Mucosa of rectum (tissue), 2 donors: ENCODE measurements around the gene GBP2.

ENCODE experiments used
- H3K27ac ChIP-seq, 2 donors: one replicate each; pipeline ENCODE4 v1.7.0; 2013; ENCODE audit warnings: inconsistent platforms in 2 of 2, low read depth in 2 of 2, low read length in 2 of 2
- H3K27me3 ChIP-seq, 2 donors: one replicate each; pipeline ENCODE4 v1.7.0; 2013; ENCODE audit warnings: low read length in 2 of 2; ENCODE audit not compliant: control insufficient read depth in 2 of 2, insufficient read depth in 2 of 2
- H3K36me3 ChIP-seq, 2 donors: one replicate each; pipeline ENCODE4 v1.7.0; 2013; ENCODE audit warnings: low read length in 2 of 2; ENCODE audit not compliant: control insufficient read depth in 2 of 2, insufficient read depth in 2 of 2
- H3K4me1 ChIP-seq, 2 donors: one replicate each; pipeline ENCODE4 v1.7.0; 2013; ENCODE audit warnings: low read length in 2 of 2, mild to moderate bottlenecking in 1 of 2; ENCODE audit not compliant: control insufficient read depth in 2 of 2, insufficient read depth in 2 of 2
- H3K4me3 ChIP-seq, 2 donors: one replicate each; pipeline ENCODE4 v1.7.0; 2013; ENCODE audit warnings: low read length in 2 of 2
- H3K9ac ChIP-seq, 2 donors: one replicate each; pipeline ENCODE4 v1.7.0; 2013; ENCODE audit warnings: low read length in 2 of 2, low read depth in 1 of 2, mild to moderate bottlenecking in 1 of 2
- H3K9me3 ChIP-seq, 2 donors: one replicate each; pipeline ENCODE4 v1.7.0; 2013; ENCODE audit warnings: low read length in 2 of 2; ENCODE audit not compliant: control insufficient read depth in 2 of 2
- donor health status: healthy.
- donor health status: Normal muscosa, but diverticular disease.

Gene GBP2, protein sequence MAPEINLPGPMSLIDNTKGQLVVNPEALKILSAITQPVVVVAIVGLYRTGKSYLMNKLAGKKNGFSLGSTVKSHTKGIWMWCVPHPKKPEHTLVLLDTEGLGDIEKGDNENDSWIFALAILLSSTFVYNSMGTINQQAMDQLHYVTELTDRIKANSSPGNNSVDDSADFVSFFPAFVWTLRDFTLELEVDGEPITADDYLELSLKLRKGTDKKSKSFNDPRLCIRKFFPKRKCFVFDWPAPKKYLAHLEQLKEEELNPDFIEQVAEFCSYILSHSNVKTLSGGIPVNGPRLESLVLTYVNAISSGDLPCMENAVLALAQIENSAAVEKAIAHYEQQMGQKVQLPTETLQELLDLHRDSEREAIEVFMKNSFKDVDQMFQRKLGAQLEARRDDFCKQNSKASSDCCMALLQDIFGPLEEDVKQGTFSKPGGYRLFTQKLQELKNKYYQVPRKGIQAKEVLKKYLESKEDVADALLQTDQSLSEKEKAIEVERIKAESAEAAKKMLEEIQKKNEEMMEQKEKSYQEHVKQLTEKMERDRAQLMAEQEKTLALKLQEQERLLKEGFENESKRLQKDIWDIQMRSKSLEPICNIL

DNA sequence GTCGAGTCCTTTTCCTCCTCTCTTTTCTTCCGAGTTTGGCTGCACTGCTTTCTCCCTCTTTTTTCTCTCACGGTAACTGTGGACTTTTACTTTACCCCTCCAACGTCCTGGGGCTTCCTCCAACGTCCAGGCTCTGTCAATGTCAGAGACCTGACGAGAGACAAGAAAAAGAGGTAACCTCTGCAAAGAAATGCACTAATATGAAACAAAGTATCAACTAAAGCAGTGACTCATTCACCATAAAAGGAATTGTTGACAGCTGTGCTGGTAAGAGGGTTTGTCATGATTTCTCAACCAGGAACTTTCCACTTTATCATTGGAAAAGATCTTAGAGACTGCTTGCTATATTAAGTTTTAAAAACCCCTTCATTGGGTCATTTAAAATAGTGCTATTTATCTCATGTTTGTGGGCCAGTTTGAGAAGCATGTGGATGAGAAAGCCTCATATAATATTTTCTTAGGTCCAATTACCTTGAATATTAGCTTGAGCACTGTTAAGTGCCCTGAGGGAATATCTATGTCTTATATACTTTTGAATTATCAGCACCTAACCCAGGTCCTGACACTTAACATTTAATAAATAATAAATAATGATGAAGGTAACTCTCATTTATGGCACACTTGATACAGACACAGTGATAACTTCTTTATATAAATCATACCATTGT, at the start of gene GBP2:
Gene GBP2 (minus strand): TSS at position 202 of the 668 bp plus-strand sequence. CDS start 4,148 bp downstream, outside the sequence.
- H3K36me3 ChIP-seq: peaks cover 0 to 4% of the 10 kb centered on the region in 2 donors
- peak within 1 kb of the TSS; percentile 80 to 85 for H3K4me3 ChIP-seq
- H3K27ac ChIP-seq: peak within 1 kb of the TSS; percentile 83 to 92
- H3K9ac ChIP-seq: peak within 1 kb of the TSS; percentile 80 to 86
- H3K27me3 ChIP-seq: no peaks in the 10 kb centered on the region
- peaks cover 10 to 12% of the 10 kb centered on the region in 2 donors for H3K4me1 ChIP-seq
- no peaks in the 10 kb centered on the region for H3K9me3 ChIP-seq

DNA sequence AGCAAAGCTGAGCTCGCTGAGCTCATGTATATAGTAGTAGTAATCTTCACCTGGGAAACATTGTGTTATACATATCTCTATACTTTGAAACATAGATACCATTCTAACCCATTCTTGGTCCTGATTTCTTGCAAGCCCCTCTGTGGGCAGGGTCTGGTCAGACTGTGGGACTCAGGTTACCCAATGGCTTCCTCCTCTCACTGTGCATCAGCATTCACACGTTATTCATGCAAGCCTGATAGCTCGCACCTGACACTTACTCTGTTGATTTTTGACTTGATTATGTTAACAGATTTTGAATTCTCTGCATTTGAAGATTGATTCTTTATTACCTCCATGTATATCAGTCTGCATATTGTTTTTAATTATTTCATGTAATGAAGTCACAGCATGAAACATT, 48.6 kb upstream of the GBP2 start:
- Histone ChIP-seq H3K4me1 (no peaks in the 10 kb centered on the region), H3K27ac (no peak overlapping the region), H3K9ac (no peak overlapping the region), H3K4me3 (no peak overlapping the region), H3K9me3 (no peaks in the 10 kb centered on the region), H3K36me3 (no peaks in the 10 kb centered on the region), H3K27me3 (no peaks in the 10 kb centered on the region)

DNA sequence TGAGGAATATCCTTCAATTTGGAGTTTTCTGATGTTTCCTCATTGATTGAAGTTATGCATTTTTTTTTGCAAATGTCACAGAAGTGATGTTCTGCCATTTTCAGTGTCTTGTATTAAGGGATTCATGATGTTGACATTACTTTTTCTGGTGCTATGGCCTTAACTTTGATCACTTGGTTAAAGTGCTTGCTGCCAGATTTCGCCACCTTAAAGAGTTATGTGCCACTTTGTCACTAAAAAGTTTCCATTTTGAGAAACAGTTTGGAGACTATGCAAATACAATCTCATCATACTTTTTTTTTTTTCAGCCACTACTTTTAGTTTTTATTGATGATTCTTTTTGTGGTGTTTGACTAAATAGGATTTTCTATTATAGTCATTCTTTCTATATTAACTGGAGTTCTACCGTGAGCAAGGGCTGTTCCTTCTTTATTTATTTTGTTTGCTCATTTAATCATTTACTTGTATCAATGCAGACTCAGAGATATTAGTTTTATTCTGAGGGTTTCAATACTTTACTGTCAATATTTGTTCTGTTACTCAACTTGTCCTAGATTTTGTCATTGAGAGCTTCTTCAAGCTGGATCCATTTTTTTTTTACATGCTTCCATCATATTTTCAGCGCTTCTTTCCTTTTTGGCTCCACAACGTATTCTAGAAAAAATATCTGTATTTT, 46.7 kb upstream of the GBP2 start:
- Histone ChIP-seq H3K4me1 (no peaks in the 10 kb centered on the region), H3K9ac (no peak overlapping the region), H3K9me3 (no peaks in the 10 kb centered on the region), H3K27me3 (no peaks in the 10 kb centered on the region), H3K4me3 (no peak overlapping the region), H3K27ac (no peak overlapping the region), H3K36me3 (no peaks in the 10 kb centered on the region)

DNA sequence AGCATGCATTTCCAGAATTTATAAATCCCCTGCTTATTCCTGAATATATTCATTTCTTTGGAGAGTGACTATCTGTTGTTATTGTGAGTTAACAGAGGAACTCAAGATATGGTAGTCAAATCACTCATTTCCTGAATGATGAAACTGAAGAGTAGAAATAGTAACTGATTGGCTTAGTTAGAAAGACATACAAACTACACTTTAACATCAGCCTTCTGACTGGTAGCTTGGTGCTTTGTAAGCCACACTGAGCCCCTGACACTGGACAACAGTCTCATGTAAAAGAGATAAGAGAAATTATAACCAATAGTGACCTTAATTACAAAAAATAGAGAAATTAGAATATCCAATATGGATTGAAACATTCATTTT, 45.1 kb upstream of the GBP2 start:
- Histone ChIP-seq H3K9me3 (no peaks in the 10 kb centered on the region), H3K36me3 (no peaks in the 10 kb centered on the region), H3K27me3 (no peaks in the 10 kb centered on the region), H3K9ac (no peak overlapping the region), H3K27ac (no peak overlapping the region), H3K4me3 (no peak overlapping the region), H3K4me1 (no peaks in the 10 kb centered on the region)

DNA sequence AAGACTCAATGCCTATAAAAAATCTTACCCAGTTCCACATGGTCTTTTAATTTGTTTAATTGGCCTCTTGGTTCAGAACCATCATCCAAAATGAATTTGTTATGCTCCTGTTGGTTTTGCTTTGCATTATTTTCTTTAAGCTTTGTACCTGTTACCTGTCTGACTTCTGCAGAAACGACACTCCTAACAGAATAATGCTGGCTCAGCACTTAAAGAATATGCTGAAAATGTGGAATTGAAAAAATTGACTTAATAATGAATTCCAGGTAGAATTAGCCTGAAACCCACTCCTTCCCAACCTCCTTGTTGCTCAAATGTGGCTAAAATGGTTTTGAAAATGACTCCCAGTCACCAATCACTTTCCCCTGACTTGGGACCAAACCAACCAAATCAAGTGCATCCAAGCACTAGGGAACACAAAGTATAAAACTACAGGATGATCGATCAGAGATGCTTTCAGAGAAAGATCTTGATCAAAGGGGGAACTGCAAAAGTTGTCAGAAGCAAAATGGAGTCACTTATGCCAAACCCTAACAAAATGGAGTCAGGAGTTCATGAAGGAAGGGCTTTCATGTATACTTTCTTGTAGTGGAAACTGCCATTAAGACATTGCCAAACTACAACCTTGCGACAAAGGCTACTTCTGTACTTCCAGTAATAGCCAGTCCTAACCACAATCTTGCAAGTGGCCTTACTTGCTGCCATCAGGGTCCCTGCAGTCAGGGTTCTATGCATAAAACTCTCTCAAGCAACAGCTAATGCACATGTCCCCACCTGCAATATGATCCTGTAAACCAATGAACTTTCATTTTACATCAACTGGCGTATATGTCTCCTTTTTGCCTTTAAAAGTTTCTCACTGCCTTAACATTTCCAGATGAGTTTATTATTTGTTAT, 44.5 kb upstream of the GBP2 start:
- H3K36me3 ChIP-seq: no peaks in the 10 kb centered on the region

DNA sequence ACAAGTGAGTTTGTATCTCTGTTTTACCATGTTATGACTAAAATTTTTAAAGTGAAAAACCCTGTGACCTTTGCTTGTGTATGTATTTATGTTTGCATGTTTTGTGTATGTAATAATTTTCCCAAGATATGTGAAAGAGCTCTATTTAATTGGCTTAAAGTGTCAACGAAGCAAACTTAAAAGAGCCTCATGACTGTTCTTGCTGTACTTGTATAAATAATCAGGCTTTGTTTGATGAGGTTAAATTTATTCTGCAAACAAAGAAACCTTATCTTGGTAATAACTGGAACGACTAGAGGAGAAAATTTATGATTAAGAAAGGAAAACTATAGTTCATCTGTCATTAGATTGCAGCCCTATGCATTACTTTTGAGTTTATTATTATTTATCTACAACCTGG, 43.3 kb upstream of the GBP2 start:
- Histone ChIP-seq H3K36me3 (no peaks in the 10 kb centered on the region), H3K27ac (no peak overlapping the region), H3K27me3 (no peaks in the 10 kb centered on the region), H3K4me3 (no peak overlapping the region), H3K9me3 (no peaks in the 10 kb centered on the region), H3K4me1 (no peaks in the 10 kb centered on the region), H3K9ac (no peak overlapping the region)

More for the DNA sequence above, 44.5 kb upstream of the GBP2 start:
- no peak overlapping the region for H3K4me3 ChIP-seq
- no peak overlapping the region for H3K9ac ChIP-seq
- H3K4me1 ChIP-seq: no peaks in the 10 kb centered on the region
- H3K27me3 ChIP-seq: no peaks in the 10 kb centered on the region
- H3K9me3 ChIP-seq: no peaks in the 10 kb centered on the region
- H3K27ac ChIP-seq: no peak overlapping the region

DNA sequence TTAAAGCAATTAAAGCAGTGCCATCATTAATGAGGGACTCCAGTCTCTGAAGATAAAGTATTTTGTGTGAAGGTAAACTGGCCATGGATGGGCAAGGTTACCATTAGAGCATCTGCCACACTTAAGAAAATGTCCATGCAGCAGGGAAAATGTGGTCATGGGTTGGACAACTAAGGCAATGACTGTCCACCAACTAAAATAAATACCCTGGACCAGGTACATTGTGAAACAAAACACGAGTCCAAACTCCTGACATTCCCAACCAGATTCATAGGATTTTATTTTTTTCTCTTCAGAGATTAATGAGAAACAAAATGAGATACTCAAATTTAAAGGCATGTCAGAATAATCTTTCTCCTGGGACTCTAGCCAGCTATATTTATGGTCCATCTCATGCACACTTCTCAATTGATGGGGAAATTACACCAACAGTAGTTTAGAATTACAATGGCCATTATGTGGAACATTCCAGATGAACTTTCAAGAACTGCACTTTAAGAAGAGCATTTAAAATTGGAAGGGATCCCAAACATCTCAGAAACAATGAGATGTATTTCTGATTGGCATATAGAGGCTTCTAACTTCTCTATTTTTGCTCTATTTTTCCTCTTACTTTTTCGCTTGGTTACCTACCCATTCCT, 41.8 kb upstream of the GBP2 start:
- no peak overlapping the region for H3K4me3 ChIP-seq
- no peaks in the 10 kb centered on the region for H3K36me3 ChIP-seq
- no peak overlapping the region for H3K27ac ChIP-seq
- no peaks in the 10 kb centered on the region for H3K9me3 ChIP-seq
- H3K4me1 ChIP-seq: no peaks in the 10 kb centered on the region
- no peaks in the 10 kb centered on the region for H3K27me3 ChIP-seq
- no peak overlapping the region for H3K9ac ChIP-seq

DNA sequence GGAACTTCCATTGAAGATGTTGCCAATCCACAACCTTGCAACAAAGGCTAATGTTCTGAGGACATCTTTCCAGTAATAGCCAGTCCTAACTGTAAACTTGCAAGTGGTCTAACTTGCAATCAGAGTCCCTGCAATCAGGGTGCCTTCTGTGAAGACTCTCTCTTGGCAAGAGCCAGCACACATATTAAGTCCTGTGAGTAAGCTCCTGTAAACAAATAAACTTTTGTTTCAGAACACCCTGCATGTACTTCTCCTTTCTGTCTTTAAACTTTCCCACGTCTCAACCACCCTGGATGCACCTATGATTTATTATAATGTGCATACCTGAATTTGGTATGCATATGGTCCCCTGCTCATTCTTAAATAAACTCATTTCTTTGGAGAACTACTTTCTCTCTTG, 40.8 kb upstream of the GBP2 start:
- H3K9ac ChIP-seq: no peak overlapping the region
- H3K36me3 ChIP-seq: no peaks in the 10 kb centered on the region
- H3K27ac ChIP-seq: no peak overlapping the region
- H3K4me3 ChIP-seq: no peak overlapping the region
- H3K9me3 ChIP-seq: no peaks in the 10 kb centered on the region
- H3K4me1 ChIP-seq: no peaks in the 10 kb centered on the region
- no peaks in the 10 kb centered on the region for H3K27me3 ChIP-seq

DNA sequence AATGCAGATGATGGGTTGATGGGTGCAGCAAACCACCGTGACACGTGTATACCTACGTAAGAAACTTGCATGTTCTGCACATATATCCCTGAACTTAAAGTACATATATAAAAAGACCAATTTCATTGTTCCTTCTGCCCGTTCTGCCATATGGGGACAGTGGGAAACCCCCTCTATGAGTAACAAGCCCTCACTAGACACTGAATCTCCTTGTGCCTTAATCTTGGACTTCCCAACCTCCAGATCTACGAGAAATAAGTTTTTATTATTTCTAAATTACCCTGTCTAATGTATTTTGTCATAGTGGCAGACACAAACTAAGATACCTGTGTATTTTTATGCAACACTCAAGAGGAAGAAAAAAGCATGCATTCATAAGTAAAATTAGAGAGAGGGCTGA, 39.9 kb upstream of the GBP2 start:
- Histone ChIP-seq H3K9ac (no peak overlapping the region), H3K27me3 (no peaks in the 10 kb centered on the region), H3K36me3 (no peaks in the 10 kb centered on the region), H3K4me1 (no peaks in the 10 kb centered on the region), H3K4me3 (no peak overlapping the region), H3K27ac (no peak overlapping the region), H3K9me3 (no peaks in the 10 kb centered on the region)
